Panc1 (cell line): ENCODE results near the gene IGF2R.

ENCODE experiments used
- POLR2AphosphoS5 ChIP-seq: IDR thresholded peaks from 2 replicates; pipeline ENCODE4 v1.6.1; 2012; ENCODE audit warnings: mild to moderate bottlenecking, low read depth, low read length, moderate library complexity
- TF ChIP-seq, protein P1 (sequence below): fragments of 450-650 bp; IDR thresholded peaks from 2 replicates; pipeline ENCODE4 v1.5.1; 2017; ENCODE audit warnings: mild to moderate bottlenecking

DNA sequence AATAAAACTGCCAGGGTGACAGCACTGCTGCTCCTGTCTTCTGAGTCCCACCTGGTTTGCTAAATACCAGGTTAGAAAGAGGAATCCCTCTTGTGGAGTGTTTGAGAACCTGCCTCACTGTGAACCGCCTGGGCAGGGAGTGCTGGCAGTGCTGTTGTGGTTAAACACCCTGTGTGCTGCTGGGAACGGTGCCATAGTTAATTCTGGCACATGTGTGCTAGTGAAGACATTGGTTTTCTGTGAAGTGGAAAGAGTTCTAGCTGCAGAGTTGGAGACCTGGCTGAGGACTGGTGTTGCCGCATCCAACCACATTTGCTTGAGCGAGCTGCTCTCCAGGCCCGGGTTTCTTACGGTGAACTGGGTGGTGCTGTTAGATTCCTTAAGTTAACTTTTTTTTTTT, 72.7 kb downstream of the IGF2R start:
- TF ChIP-seq, protein P1, sequence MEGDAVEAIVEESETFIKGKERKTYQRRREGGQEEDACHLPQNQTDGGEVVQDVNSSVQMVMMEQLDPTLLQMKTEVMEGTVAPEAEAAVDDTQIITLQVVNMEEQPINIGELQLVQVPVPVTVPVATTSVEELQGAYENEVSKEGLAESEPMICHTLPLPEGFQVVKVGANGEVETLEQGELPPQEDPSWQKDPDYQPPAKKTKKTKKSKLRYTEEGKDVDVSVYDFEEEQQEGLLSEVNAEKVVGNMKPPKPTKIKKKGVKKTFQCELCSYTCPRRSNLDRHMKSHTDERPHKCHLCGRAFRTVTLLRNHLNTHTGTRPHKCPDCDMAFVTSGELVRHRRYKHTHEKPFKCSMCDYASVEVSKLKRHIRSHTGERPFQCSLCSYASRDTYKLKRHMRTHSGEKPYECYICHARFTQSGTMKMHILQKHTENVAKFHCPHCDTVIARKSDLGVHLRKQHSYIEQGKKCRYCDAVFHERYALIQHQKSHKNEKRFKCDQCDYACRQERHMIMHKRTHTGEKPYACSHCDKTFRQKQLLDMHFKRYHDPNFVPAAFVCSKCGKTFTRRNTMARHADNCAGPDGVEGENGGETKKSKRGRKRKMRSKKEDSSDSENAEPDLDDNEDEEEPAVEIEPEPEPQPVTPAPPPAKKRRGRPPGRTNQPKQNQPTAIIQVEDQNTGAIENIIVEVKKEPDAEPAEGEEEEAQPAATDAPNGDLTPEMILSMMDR = no peak
- no peak for TF ChIP-seq POLR2AphosphoS5
